Activated CD4-positive, CD25-positive, alpha-beta regulatory T cell treated with anti-CD3 and anti-CD28 coated beads, Interleukin-2, amount 50 U/mL, for 24 hours (primary cell): ENCODE results near the gene ATL3.
A peak's percentile ranks its signal among the peaks of the same experiment; 100 is the strongest.
"Not testable (repeated sequence)": the region's sequence is repeated elsewhere in the genome, so short reads cannot be mapped to it uniquely, and the experiment has no call there.

ENCODE experiments used
- ATAC-seq, 2 donors: fragments of 150-1000 bp; cut with Tn5 transposase; one replicate each; pipeline ENCODE4 v1.10.0; 2021; ENCODE audit warnings: mild to moderate bottlenecking in 1 of 2, moderate library complexity in 1 of 2

The ATL3 gene

GRCh38 chr11:63671322-63672155 is at the start of gene ATL3:
Gene ATL3 (minus strand): TSS chr11:63671376. CDS start chr11:63671335, 41 bp downstream.
- ATAC-seq = peak; percentile 93 to 96

DNA sequence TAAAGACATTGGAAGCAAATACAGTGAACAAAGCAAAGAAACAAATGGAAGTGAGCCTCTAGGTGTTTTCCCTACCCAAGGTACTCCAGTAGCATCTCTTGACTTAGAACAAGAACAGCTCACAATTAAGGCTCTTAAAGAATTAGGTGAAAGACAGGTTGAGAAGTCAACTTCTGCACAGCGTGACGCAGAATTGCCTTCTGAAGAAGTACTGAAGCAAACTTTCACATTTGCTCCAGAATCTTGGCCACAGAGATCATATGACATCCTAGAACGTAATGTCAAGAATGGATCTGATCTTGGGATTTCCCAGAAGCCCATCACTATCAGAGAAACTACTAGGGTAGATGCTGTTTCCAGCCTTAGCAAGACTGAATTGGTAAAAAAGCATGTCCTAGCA is 49.4 kb upstream of the ATL3 start:
- no peak for ATAC-seq

DNA sequence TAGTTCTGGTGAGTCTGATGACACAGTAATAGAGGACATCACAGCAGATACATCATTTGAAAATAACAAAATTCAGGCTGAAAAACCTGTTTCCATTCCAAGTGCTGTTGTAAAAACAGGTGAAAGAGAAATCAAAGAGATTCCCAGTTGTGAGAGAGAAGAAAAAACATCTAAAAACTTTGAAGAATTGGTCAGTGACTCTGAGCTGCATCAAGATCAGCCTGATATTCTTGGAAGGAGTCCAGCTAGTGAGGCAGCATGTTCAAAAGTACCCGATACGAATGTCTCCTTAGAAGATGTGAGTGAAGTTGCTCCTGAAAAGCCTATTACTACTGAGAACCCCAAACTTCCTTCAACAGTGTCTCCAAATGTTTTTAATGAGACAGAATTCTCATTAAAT is 48.8 kb upstream of the ATL3 start:
- ATAC-seq = no peak

GRCh38 chr11:63719001-63719400 is 47.8 kb upstream of the ATL3 start:
- ATAC-seq = no peak

GRCh38 chr11:63716046-63716445 is 44.9 kb upstream of the ATL3 start:
- ATAC-seq = no peak

GRCh38 chr11:63713766-63714165 is 42.6 kb upstream of the ATL3 start:
- no peak for ATAC-seq

GRCh38 chr11:63711838-63712237 is 40.7 kb upstream of the ATL3 start:
- ATAC-seq = no peak

GRCh38 chr11:63710476-63711217 is 39.5 kb upstream of the ATL3 start:
- no peak for ATAC-seq

- no peak for ATAC-seq
These were observed 38.2 kb upstream of the ATL3 start for GRCh38 chr11:63709336-63709884.

- ATAC-seq = no peak
These were observed 37.6 kb upstream of the ATL3 start for GRCh38 chr11:63708764-63709163.

DNA sequence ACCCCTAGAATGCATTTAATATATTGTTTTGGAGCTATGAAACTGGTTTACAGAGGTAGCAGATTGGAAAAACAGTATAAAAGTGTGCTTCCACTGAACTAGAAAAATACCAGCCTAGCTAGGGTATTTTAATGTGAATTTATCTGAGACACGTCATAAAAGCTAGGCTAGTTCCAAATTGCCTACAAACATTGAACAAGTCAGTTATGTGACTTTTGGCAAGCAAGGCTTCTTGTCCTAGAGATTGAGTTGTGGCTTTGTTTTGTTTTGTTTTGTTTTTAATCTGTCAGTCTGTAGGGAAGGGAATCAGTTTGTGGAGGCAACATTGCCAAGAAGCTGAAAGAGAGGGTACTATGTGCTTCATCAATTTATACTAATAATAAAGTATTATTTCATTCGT is 34.4 kb upstream of the ATL3 start:
- no peak for ATAC-seq

- no peak for ATAC-seq
These were observed 28.7 kb upstream of the ATL3 start for GRCh38 chr11:63699896-63700295.

- no peak for ATAC-seq
These were observed 28.0 kb upstream of the ATL3 start for GRCh38 chr11:63698976-63699733.

DNA sequence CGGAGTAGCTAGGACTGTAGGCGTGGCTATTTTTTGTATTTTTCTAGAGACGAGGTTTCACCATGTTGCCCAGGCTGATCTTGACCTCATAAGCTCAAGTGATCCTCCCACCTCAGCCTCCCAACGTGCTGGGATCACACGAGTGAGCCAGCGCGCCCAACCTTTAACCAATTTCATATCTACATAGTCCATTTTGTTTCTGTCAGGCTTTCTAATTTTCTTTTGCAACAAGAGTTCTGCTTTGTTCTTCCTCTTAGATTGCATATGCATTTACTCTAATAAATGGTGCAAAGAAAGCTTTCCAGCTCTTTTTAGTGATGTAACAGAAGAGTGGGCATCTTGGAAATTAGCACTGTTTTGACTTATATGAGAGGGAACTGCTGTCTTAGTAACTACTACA is 23.4 kb upstream of the ATL3 start:
- ATAC-seq = no peak

GRCh38 chr11:63687845-63688244 is 16.7 kb upstream of the ATL3 start:
- ATAC-seq = peak; percentile 93 to 97

DNA sequence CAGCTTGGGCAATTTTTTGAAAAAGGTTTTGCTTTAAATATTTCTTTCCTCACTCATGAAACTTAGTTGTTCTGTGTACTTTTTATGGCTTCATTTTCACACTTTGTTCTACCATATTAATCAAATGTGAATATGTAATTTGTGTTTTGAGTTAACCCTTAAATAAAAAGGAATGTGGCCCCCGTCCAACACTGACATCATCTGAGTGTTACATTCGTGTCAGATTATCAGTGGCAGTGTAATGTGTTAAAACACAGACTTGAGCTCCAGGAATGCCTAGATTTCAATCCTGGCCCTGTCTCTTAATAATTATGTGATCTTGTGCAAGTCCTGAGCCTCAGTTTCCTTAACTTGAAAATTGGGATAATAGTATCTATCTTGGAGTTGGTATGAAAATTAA is 15.8 kb upstream of the ATL3 start:
- no peak for ATAC-seq

- ATAC-seq = not testable (repeated sequence)
These were observed 14.1 kb upstream of the ATL3 start for GRCh38 chr11:63685158-63685721.

DNA sequence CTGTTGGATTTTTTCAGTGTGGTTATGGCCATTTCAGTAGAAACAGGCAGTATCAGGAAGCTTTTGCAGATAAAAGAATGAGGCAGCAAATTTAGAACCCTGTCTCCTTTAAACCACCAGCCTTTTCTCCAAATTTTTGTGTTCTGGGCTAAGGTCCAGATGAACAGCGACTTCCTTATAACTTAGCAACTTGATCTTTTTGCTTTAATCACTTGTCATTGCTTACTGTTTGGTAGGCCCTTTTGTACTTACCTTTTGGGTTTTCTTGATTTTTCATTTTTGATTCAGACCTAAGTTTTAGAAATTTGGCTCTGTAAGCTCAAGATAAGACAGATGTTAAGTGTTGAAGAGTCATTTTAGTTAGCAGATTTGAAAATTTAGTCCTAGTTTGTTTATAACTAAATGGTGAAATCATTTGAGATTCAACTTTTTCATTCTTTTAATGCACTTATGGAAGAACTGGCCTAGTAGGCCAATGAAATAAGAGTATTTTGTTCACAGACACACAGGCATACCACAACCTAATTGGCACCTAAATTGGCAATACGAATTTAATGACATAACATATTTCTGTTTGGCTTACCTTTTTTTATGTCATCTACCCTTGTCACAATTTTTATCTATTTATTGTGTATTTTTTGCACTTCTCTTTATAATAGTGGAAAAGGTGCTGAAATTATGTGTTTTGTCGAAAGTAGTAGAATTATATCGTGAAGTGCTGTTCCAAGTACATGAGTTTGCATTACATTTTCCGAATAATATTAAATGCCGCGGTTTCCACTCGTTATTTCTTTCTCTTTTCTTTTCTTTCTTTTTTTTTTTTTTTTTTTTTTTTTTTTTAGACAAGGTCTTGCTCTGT is 12.2 kb upstream of the ATL3 start:
- no peak for ATAC-seq

- no peak for ATAC-seq
These were observed 11.2 kb upstream of the ATL3 start for GRCh38 chr11:63682066-63683021.

DNA sequence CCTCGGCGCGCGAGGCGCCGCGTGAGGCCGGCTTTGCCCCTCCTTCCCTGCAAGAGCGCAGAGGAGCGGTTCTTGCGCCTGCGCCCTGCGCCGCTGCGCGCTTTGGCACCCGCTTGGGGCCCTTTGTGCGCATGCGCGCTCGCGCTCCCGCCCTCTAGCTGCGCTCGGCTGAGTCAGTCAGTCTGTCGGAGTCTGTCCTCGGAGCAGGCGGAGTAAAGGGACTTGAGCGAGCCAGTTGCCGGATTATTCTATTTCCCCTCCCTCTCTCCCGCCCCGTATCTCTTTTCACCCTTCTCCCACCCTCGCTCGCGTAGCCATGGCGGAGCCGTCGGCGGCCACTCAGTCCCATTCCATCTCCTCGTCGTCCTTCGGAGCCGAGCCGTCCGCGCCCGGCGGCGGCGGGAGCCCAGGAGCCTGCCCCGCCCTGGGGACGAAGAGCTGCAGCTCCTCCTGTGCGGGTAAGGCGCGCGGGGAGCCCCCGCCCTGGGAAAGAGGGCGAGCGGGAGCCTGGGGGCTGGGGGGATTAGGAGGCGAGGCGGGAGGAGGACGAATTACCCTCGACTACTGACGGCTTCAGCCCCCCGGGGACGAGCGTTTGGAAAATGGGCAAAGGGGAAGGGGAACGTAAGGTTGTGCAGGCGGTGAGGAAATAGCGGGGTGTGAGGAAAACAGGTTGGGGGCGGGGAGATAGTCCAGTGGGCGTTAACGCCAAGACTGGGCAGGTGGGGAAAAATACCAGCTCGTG is 10.3 kb upstream of the ATL3 start, which contains the start of gene RTN3:
RTN3 (plus strand) TSS at position 180 of the 745 bp plus-strand sequence; CDS start at position 317, 137 bp downstream.
- ATAC-seq = peak; percentile 91 to 94
